Measurements from ENCODE around the gene TOR1A. TPM values are rescaled to one million over a fixed set of nuclear protein-coding genes. Genes with fewer than 3 reads are reported as not detected.
"Not testable (repeated sequence)": the region's sequence is repeated elsewhere in the genome, so short reads cannot be mapped to it uniquely, and the experiment has no call there.

Gene TOR1A
- polyA plus RNA-seq, 10 donors: 22.7 to 31.1 (median 24.9) TPM

GRCh38 chr9:129784970-129785369 lies 39.0 kb downstream of the TOR1A start:
- DNase-seq: not testable (repeated sequence)

- peak; percentile 66 to 87 (median 79) for DNase-seq
Measured at GRCh38 chr9:129783516-129784361, 40.2 kb downstream of the TOR1A start.

GRCh38 chr9:129781981-129782380 lies 42.0 kb downstream of the TOR1A start:
- DNase-seq: no peak

- no peak for DNase-seq
Measured at GRCh38 chr9:129781131-129781530, 42.8 kb downstream of the TOR1A start.

GRCh38 chr9:129779560-129780190 lies 44.3 kb downstream of the TOR1A start:
- DNase-seq: no peak

GRCh38 chr9:129778469-129778868 lies 45.5 kb downstream of the TOR1A start:
- no peak for DNase-seq

GRCh38 chr9:129777769-129778130 lies 46.2 kb downstream of the TOR1A start:
- DNase-seq: no peak

GRCh38 chr9:129776938-129777768 lies 46.8 kb downstream of the TOR1A start:
- DNase-seq: peak; percentile 94 to 99 (median 96)

GRCh38 chr9:129776566-129776937 lies 47.4 kb downstream of the TOR1A start:
- DNase-seq: no peak

GRCh38 chr9:129776096-129776495 lies 47.8 kb downstream of the TOR1A start:
- DNase-seq: not testable (repeated sequence)

- no peak for DNase-seq
Measured at GRCh38 chr9:129775448-129775798, 48.5 kb downstream of the TOR1A start.

GRCh38 chr9:129774791-129775447 lies 49.0 kb downstream of the TOR1A start:
- no peak for DNase-seq

GRCh38 chr9:129773262-129774048 lies 50.5 kb downstream of the TOR1A start:
- no peak for DNase-seq

- DNase-seq: no peak
Measured at GRCh38 chr9:129770741-129771140, 53.2 kb downstream of the TOR1A start.

GRCh38 chr9:129769669-129770068 lies 54.3 kb downstream of the TOR1A start:
- no peak for DNase-seq

GRCh38 chr9:129768486-129768885 lies 55.5 kb downstream of the TOR1A start:
- DNase-seq: no peak

- no peak for DNase-seq
Measured at GRCh38 chr9:129765764-129766317, 58.1 kb downstream of the TOR1A start.

- peak; percentile 30 to 76 (median 46) for DNase-seq
Measured at GRCh38 chr9:129762985-129763926, 60.7 kb downstream of the TOR1A start.

All from muscle of back (tissue), 11 donors.